ENCODE measurements around the gene DPEP2NB. TPM values are rescaled to one million over a fixed set of nuclear protein-coding genes. Genes with fewer than 3 reads are reported as not detected.
"Not testable (repeated sequence)": the region's sequence is repeated elsewhere in the genome, so short reads cannot be mapped to it uniquely, and the experiment has no call there.

DPEP2NB gene
- total and polyA plus RNA-seq, 4 donors: not detected

DNA sequence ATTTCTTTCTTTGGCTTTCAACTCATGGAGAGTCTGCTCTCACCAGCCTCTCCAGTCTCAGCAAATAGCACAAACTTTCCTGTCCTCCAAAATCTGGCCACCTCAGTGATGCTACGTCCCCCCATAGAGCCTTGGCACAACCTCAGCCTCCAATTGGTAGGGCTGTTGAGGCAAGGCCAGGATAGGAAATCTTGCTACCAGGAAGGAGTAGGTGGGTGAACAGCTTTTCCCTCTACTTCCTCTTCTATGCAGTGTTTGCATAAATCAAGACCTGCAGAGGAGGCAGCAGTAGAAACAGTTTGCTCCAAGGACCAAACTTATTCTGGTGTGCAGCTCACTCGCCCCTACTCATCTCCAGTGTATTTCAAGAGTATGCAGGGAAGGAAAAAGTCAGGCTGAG is 15.7 kb downstream of the DPEP2NB start:
- Histone ChIP-seq H3K9ac (ENCODE audit: insufficient read depth in 1 of 2, low read length in 2 of 2) (no peak overlapping the region), H3K36me3 (ENCODE audit: control insufficient read depth in 4 of 4, insufficient read depth in 4 of 4, low read length in 4 of 4) (no peaks in the 10 kb centered on the region), H3K27ac (ENCODE audit: low read depth in 1 of 2, low read length in 1 of 2) (peak overlapping the region in 1 of 2 donors; percentile 88), H3K27me3 (ENCODE audit: control insufficient read depth in 3 of 3, insufficient read depth in 3 of 3, low read length in 2 of 3) (no peaks in the 10 kb centered on the region), H3K9me3 (ENCODE audit: control insufficient read depth in 4 of 4, insufficient read depth in 3 of 4, low read length in 3 of 4) (no peaks in the 10 kb centered on the region), H3K4me1 (ENCODE audit: control insufficient read depth in 5 of 5, insufficient read depth in 5 of 5, low read length in 5 of 5) (peaks cover 0 to 10% (median 0%) of the 10 kb centered on the region in 5 donors), H3K4me3 (no peak overlapping the region)
- ATAC-seq (ENCODE audit: insufficient read depth, low FRiP score): no peak
- DNase-seq: no peak
- TF ChIP-seq, protein P1, sequence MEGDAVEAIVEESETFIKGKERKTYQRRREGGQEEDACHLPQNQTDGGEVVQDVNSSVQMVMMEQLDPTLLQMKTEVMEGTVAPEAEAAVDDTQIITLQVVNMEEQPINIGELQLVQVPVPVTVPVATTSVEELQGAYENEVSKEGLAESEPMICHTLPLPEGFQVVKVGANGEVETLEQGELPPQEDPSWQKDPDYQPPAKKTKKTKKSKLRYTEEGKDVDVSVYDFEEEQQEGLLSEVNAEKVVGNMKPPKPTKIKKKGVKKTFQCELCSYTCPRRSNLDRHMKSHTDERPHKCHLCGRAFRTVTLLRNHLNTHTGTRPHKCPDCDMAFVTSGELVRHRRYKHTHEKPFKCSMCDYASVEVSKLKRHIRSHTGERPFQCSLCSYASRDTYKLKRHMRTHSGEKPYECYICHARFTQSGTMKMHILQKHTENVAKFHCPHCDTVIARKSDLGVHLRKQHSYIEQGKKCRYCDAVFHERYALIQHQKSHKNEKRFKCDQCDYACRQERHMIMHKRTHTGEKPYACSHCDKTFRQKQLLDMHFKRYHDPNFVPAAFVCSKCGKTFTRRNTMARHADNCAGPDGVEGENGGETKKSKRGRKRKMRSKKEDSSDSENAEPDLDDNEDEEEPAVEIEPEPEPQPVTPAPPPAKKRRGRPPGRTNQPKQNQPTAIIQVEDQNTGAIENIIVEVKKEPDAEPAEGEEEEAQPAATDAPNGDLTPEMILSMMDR (IDR thresholded peaks at IDR 0.05; ENCODE audit: control extremely low read depth, extremely low read depth): no peak
- 20 to 28% methylated on average over 2 of the region's 2 CpGs for WGBS, 2 donors

DNA sequence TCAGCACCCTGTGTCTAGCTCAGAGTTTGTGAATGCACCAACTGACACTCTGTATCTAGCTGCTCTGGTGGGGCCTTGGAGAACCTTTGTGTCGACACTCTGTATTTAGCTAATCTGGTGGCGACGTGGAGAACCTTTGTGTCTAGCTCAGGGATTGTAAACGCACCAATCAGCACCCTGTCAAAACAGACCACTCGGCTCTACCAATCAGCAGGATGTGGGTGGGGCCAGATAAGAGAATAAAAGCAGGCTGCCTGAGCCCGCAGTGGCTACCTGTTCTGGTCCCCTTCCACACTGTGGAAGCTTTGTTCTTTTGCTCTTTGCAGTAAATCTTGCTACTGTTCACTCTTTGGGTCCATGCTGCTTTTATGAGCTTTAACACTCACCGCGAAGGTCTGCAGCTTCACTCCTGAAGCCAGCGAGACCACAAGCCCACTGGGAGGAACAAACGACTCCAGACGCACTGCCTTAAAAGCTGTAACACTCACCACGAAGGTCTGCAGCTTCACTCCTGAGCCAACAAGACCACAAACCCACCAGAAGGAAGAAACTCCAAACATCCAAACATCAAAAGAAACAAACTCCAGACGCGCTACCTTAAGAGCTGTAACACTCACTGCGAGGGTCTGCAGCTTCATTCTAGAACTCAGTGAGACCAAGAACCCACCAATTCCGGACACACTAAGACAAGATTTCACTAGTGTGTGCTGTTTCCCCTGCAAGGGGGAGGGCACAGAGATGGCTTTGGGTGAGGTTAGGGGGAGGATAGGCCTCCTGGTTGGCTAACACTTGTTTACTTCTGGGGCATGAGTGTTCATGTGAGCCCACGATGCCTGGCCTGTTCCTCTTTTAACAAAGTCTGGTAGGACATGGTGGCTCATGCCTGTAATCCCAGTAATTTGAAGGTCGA is 16.7 kb downstream of the DPEP2NB start, which contains the start of gene DPEP2:
Gene DPEP2, minus strand, starts transcription at position 706 of the 910 bp plus-strand sequence. CDS start 6,272 bp downstream, outside the sequence.
- not testable (repeated sequence) for H3K36me3 ChIP-seq (ENCODE audit: control insufficient read depth in 4 of 4, insufficient read depth in 4 of 4, low read length in 4 of 4); ATAC-seq (ENCODE audit: insufficient read depth, low FRiP score); H3K4me1 ChIP-seq (ENCODE audit: control insufficient read depth in 5 of 5, insufficient read depth in 5 of 5, low read length in 5 of 5); H3K4me3 ChIP-seq; H3K9ac ChIP-seq (ENCODE audit: insufficient read depth in 1 of 2, low read length in 2 of 2); H3K9me3 ChIP-seq (ENCODE audit: control insufficient read depth in 4 of 4, insufficient read depth in 3 of 4, low read length in 3 of 4); H3K27me3 ChIP-seq (ENCODE audit: control insufficient read depth in 3 of 3, insufficient read depth in 3 of 3, low read length in 2 of 3)
- DNase-seq: peak in 1 of 3 donors; percentile 16
- peak within 1 kb of the TSS in 1 of 2 donors; percentile 88 for H3K27ac ChIP-seq (ENCODE audit: low read depth in 1 of 2, low read length in 1 of 2)
- WGBS, 2 donors: 35 to 59% methylated on average over 18 of the region's 18 CpGs

DNA sequence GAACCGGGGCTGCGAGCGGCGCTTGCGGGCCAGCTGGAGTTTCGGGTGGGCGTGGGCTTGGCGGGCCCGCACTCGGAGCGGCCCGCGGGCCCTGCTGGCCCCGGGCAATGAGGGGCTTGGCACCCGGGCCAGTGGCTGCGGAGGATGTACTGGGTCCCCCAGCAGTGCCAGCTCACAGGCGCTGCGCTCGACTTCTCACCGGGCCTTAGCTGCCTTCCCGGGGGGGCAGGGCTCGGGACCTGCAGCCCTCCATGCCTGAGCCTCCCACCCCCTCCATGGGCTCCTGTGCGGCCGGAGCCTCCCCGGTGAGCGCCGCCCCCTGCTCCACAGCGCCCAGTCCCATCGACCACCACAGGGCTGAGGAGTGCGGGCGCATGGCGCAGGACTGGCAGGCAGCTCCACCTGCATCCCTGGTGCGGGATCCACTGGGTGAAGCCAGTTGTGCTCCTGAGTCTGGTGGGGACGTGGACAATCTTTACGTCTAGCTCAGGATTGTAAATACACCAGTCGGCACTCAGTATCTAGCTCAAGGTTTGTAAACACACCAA is 17.4 kb downstream of the DPEP2NB start:
- not testable (repeated sequence) for ATAC-seq (ENCODE audit: insufficient read depth, low FRiP score); H3K27ac ChIP-seq (ENCODE audit: low read depth in 1 of 2, low read length in 1 of 2); H3K27me3 ChIP-seq (ENCODE audit: control insufficient read depth in 3 of 3, insufficient read depth in 3 of 3, low read length in 2 of 3); H3K4me1 ChIP-seq (ENCODE audit: control insufficient read depth in 5 of 5, insufficient read depth in 5 of 5, low read length in 5 of 5); H3K9me3 ChIP-seq (ENCODE audit: control insufficient read depth in 4 of 4, insufficient read depth in 3 of 4, low read length in 3 of 4); H3K9ac ChIP-seq (ENCODE audit: insufficient read depth in 1 of 2, low read length in 2 of 2); DNase-seq; H3K4me3 ChIP-seq; H3K36me3 ChIP-seq (ENCODE audit: control insufficient read depth in 4 of 4, insufficient read depth in 4 of 4, low read length in 4 of 4)
- WGBS, 2 donors: 93 to 97% methylated on average over 36 of the region's 36 CpGs

DNA sequence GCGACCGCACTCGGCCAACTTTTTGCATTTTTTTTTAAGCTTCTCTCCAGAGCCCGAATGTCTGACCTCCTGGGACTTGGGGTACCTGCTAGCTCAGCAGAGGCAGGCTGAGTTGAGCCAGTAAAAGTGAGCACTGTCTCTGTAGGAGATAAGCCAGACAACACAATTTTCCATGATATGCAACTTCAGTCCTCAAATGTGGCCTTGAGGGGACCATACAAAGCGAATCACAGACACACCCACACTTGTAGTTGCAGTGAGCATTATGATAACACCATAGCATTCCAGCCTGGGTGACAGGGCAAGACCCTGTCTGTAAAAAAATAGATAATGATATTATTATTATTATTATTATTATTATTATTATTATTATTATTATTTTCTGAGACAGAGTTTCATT is 19.0 kb downstream of the DPEP2NB start:
- no peak overlapping the region for H3K9ac ChIP-seq (ENCODE audit: insufficient read depth in 1 of 2, low read length in 2 of 2)
- TF ChIP-seq, protein P1 (IDR thresholded peaks at IDR 0.05; ENCODE audit: control extremely low read depth, extremely low read depth): no peak
- no peak overlapping the region for H3K27ac ChIP-seq (ENCODE audit: low read depth in 1 of 2, low read length in 1 of 2)
- H3K4me1 ChIP-seq (ENCODE audit: control insufficient read depth in 5 of 5, insufficient read depth in 5 of 5, low read length in 5 of 5): peaks cover 0 to 11% (median 0%) of the 10 kb centered on the region in 5 donors
- no peak for DNase-seq
- no peak overlapping the region for H3K4me3 ChIP-seq
- 95 to 99% methylated on average over 5 of the region's 5 CpGs for WGBS, 2 donors
- no peaks in the 10 kb centered on the region for H3K9me3 ChIP-seq (ENCODE audit: control insufficient read depth in 4 of 4, insufficient read depth in 3 of 4, low read length in 3 of 4)
- no peak for ATAC-seq (ENCODE audit: insufficient read depth, low FRiP score)
- H3K36me3 ChIP-seq (ENCODE audit: control insufficient read depth in 4 of 4, insufficient read depth in 4 of 4, low read length in 4 of 4): no peaks in the 10 kb centered on the region
- H3K27me3 ChIP-seq (ENCODE audit: control insufficient read depth in 3 of 3, insufficient read depth in 3 of 3, low read length in 2 of 3): no peaks in the 10 kb centered on the region

Measured in lung (tissue), 12 donors.